GM21737 (cell line): ENCODE results near the gene UFD1.

Experiments used
- ATAC-seq: cut with Tn5 transposase; IDR thresholded peaks from one replicate; pipeline ENCODE4 v1.9.1; 2021; ENCODE audit warnings: mild to moderate bottlenecking, moderate library complexity; ENCODE audit not compliant: unreplicated experiment

UFD1 gene

GRCh38 chr22:19402642-19403191, 76.3 kb downstream of the UFD1 start:
- ATAC-seq, result no peak

- ATAC-seq, result no peak
Measured at GRCh38 chr22:19401483-19401882, 77.5 kb downstream of the UFD1 start.

DNA sequence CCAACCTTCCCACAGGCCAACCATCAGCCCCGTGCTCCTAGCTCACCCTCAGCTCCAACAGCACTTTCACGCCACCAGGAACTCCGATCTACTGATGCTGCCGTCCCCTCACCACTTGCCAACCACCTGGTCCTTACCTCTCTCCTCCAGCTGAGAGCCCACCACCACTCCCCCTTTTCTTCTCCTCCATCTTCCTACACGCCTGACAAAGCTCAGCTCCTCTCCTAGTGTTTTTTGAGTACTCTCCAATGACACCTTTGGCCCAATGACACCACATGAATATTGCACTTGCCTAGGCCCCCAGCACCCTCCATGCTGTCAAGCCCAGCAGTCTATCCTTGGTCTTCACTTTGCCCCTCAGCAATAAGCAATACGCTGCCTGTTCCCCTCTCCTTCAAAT, 78.1 kb downstream of the UFD1 start:
- ATAC-seq, result no peak
